ENCODE data around the gene PLAGL1.
"Not testable (repeated sequence)": the region's sequence is repeated elsewhere in the genome, so short reads cannot be mapped to it uniquely, and the experiment has no call there.

Gene PLAGL1

DNA sequence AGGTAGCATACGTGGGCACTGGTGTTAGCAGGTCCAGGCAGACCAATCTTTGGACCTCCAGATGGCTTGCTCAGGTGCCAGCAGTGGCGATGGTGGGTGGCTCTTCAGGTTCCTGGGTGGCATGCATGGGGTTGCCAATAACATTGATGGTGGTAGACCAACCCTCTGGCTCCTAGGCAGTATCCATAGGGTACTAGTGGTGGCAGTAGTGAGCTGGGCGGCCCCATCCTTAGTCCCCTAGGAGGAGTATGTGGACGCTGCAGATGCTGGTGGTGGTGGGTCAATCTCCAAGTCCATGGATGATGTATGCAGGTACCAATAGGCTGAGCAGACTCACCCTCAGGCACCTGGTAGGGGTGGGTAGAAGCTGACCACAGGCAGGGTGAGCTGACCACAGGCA lies 73.2 kb downstream of the PLAGL1 start:
- H3K36me3 ChIP-seq (ENCODE audit: insufficient read depth, low read length), result no peaks in the 10 kb centered on the region
- no peaks in the 10 kb centered on the region; the same call in 1 of the 2 replicates for H3K27me3 ChIP-seq (ENCODE audit: insufficient read depth, low read length)
- peaks cover 27% of the 10 kb centered on the region for H3K4me1 ChIP-seq (ENCODE audit: insufficient read depth, low read length)
- peaks cover 15% of the 10 kb centered on the region for H3K9me3 ChIP-seq (ENCODE audit: insufficient read depth, low read depth, low read length)
- no peak overlapping the region for H3K4me3 ChIP-seq (ENCODE audit: low read length)
- H3K27ac ChIP-seq (ENCODE audit: low read depth, low read length), result no peak overlapping the region
- H3K9ac ChIP-seq (ENCODE audit: low read depth, low read length), result no peak overlapping the region
- 95% methylated on average over 4 of the region's 4 CpGs for WGBS

DNA sequence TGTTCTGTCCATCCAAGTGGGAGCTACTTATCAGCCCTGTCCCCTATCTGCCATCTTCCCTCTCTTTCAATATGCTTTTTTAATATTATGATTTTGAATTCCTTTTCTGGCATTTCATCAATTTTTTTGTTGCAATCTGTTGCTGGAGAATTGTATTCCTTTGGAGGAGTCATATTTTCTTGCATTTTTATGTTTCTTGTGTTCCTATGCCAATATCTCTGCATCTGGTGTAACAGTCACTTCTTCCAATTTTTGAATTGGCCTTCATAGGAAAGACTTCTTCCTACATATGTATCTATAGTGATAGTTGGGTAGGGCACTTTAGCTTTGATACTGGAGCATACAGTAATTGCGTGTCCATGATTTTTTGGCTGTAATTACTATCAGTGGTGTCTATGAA lies 73.7 kb downstream of the PLAGL1 start:
- Histone ChIP-seq H3K27me3 (ENCODE audit: insufficient read depth, low read length) (no peaks in the 10 kb centered on the region; the same call in 1 of the 2 replicates), H3K9ac (ENCODE audit: low read depth, low read length) (no peak overlapping the region)
- 89% methylated on average over 1 of the region's 1 CpG for WGBS

DNA sequence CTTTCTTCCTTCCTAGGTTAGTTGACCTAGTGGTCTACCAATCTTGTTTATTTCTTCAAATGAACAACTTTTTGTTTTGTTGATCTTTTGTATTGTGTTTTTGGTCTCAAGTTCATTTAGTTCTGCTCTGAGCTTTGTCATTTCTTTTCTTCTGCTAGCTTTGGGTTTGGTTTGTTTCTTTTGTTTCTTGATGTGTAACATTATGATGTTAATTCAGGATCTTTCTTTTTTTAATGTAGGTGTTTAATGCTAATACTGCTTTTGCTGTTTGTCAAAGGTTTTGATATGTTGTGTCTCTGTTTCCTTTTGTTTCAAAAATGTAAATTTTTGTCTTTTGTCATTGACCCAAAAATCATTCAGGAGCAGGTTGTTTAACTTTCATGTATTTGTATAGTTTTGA lies 78.1 kb downstream of the PLAGL1 start:
- Histone ChIP-seq H3K27ac (ENCODE audit: low read depth, low read length) (peak overlapping the region; percentile 73; the same call in 1 of the 2 replicates), H3K4me3 (ENCODE audit: low read length) (no peak overlapping the region)

More for the DNA sequence above, 73.7 kb downstream of the PLAGL1 start:
- Histone ChIP-seq H3K4me1 (ENCODE audit: insufficient read depth, low read length) (peaks cover 27% of the 10 kb centered on the region), H3K36me3 (ENCODE audit: insufficient read depth, low read length) (no peaks in the 10 kb centered on the region), H3K9me3 (ENCODE audit: insufficient read depth, low read depth, low read length) (peaks cover 19% of the 10 kb centered on the region), H3K4me3 (ENCODE audit: low read length) (no peak overlapping the region), H3K27ac (ENCODE audit: low read depth, low read length) (no peak overlapping the region)

DNA sequence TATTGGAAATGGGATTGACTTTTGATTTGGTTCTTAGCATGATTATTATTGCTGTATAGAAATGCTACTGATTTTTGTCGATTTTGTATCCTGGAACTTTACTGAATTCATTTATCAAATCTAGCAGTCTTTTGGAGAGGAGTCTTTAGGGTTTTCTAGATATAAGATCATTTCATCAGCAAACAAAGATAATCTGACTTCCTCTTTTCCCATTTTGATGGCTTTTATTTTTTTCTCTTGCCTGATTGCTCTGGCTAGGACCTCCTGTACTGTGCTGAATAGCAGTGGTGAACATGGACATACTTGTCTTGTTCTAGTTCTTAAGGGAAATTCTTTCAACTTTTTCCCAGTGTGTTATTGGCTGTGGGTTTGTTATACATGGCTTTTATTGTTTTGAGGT lies 79.2 kb downstream of the PLAGL1 start:
- H3K36me3 ChIP-seq (ENCODE audit: insufficient read depth, low read length), result no peaks in the 10 kb centered on the region
- no peak overlapping the region for H3K4me3 ChIP-seq (ENCODE audit: low read length)
- no peaks in the 10 kb centered on the region for H3K4me1 ChIP-seq (ENCODE audit: insufficient read depth, low read length)
- WGBS, result 90% methylated on average over 1 of the region's 1 CpG
- no peaks in the 10 kb centered on the region for H3K27me3 ChIP-seq (ENCODE audit: insufficient read depth, low read length)
- H3K27ac ChIP-seq (ENCODE audit: low read depth, low read length), result no peak overlapping the region
- H3K9me3 ChIP-seq (ENCODE audit: insufficient read depth, low read depth, low read length), result peaks cover 27% of the 10 kb centered on the region
- H3K9ac ChIP-seq (ENCODE audit: low read depth, low read length), result no peak overlapping the region

More for the DNA sequence above, 78.1 kb downstream of the PLAGL1 start:
- H3K9ac ChIP-seq (ENCODE audit: low read depth, low read length), result no peak overlapping the region
- H3K9me3 ChIP-seq (ENCODE audit: insufficient read depth, low read depth, low read length), result peaks cover 27% of the 10 kb centered on the region
- no peaks in the 10 kb centered on the region for H3K36me3 ChIP-seq (ENCODE audit: insufficient read depth, low read length)
- no peaks in the 10 kb centered on the region for H3K4me1 ChIP-seq (ENCODE audit: insufficient read depth, low read length)
- no peaks in the 10 kb centered on the region for H3K27me3 ChIP-seq (ENCODE audit: insufficient read depth, low read length)

DNA sequence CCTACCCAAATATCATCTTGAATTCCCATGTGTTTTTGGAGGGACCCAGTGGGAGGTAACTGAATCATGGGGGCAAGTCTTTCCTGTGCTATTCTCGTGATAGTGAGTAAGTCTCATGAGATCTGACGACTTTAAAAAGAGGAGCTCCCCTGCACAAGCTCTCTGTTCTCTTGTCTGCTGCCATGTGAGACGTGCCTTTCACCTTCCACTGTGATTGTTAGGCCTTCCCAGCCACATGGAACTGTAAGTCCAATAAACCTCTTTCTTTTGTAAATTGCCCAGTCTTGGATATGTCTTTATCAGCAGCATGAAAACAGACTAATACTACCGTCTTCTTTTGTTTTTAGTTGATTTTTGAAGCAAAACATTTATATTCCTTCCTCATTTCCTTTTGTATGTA lies 91.0 kb downstream of the PLAGL1 start:
- H3K4me3 ChIP-seq (ENCODE audit: low read length); H3K27ac ChIP-seq (ENCODE audit: low read depth, low read length); H3K4me1 ChIP-seq (ENCODE audit: insufficient read depth, low read length); H3K9ac ChIP-seq (ENCODE audit: low read depth, low read length); H3K9me3 ChIP-seq (ENCODE audit: insufficient read depth, low read depth, low read length); H3K27me3 ChIP-seq (ENCODE audit: insufficient read depth, low read length); H3K36me3 ChIP-seq (ENCODE audit: insufficient read depth, low read length): not testable (repeated sequence)
- WGBS, result 89% methylated on average over 3 of the region's 4 CpGs

DNA sequence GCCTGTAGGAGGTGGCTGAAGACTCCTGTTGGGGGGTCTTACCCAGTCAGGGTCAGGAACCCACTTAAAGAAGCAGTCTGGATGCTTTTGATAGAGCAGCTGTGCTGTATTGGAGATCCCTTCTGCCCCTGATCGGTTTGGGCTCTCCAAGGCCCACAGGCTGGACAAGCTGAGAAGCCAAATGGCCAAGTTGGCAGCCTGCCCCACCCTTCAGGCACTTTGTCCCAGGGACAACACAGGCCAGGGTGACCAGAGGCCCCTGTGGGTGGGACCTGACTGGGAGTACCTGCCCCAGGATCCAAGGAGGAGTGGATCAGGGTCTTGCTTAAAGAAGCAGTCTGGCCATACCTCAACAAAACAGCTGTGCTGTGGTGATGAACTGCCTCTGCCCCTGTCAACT lies 95.4 kb downstream of the PLAGL1 start:
- 98% methylated on average over 1 of the region's 1 CpG for WGBS
- Histone ChIP-seq H3K4me3 (ENCODE audit: low read length) (no peak overlapping the region), H3K27me3 (ENCODE audit: insufficient read depth, low read length) (no peaks in the 10 kb centered on the region), H3K4me1 (ENCODE audit: insufficient read depth, low read length) (no peaks in the 10 kb centered on the region), H3K9ac (ENCODE audit: low read depth, low read length) (no peak overlapping the region), H3K9me3 (ENCODE audit: insufficient read depth, low read depth, low read length) (no peaks in the 10 kb centered on the region), H3K36me3 (ENCODE audit: insufficient read depth, low read length) (no peaks in the 10 kb centered on the region), H3K27ac (ENCODE audit: low read depth, low read length) (no peak overlapping the region)

DNA sequence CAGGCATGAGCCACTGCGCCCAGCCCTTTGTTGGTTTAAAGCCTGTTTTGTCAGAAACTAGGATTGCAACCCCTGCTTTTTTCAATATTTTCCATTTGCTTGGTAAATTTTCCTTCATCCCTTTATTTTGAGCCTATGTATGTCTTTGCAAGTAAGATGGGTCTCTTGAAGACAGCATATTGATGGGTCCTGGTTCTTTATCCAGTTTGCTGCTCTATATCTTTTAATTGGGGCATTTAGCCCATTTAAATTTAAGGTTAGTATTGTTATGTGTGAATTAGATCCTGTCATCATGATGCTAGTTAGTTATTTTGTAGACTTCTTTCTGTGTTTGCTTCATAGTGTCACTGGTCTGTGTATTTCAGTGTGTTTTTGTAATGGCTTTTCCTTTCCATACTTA lies 97.0 kb downstream of the PLAGL1 start:
- H3K36me3 ChIP-seq (ENCODE audit: insufficient read depth, low read length), result no peaks in the 10 kb centered on the region
- H3K9ac ChIP-seq (ENCODE audit: low read depth, low read length), result no peak overlapping the region
- H3K27ac ChIP-seq (ENCODE audit: low read depth, low read length), result no peak overlapping the region
- 100% methylated on average over 1 of the region's 1 CpG for WGBS
- H3K4me1 ChIP-seq (ENCODE audit: insufficient read depth, low read length), result no peaks in the 10 kb centered on the region
- no peak overlapping the region for H3K4me3 ChIP-seq (ENCODE audit: low read length)
- H3K9me3 ChIP-seq (ENCODE audit: insufficient read depth, low read depth, low read length), result no peaks in the 10 kb centered on the region
- H3K27me3 ChIP-seq (ENCODE audit: insufficient read depth, low read length), result no peaks in the 10 kb centered on the region

DNA sequence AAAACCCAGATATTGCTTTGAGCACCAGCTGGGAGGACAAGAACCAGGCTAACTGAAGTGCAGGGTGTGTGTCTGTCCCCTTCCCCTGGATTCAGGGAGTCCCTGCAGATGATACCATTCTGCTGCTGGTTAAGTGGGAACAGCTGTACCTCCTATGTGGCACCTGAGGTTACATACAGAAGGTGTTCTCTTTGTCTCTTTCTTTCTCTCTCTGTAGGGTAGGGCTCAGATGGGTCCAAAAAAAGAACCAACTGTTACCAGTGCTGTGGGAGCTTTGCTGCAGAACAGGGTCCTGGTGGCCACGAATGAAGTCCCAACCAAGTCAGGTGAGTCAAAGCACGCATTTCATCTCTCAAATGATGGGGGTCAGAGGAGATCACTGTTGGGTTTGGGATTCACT lies 105.2 kb downstream of the PLAGL1 start:
- no peak overlapping the region for H3K27ac ChIP-seq (ENCODE audit: low read depth, low read length)
- no peak overlapping the region for H3K4me3 ChIP-seq (ENCODE audit: low read length)
- H3K4me1 ChIP-seq (ENCODE audit: insufficient read depth, low read length), result no peaks in the 10 kb centered on the region

DNA sequence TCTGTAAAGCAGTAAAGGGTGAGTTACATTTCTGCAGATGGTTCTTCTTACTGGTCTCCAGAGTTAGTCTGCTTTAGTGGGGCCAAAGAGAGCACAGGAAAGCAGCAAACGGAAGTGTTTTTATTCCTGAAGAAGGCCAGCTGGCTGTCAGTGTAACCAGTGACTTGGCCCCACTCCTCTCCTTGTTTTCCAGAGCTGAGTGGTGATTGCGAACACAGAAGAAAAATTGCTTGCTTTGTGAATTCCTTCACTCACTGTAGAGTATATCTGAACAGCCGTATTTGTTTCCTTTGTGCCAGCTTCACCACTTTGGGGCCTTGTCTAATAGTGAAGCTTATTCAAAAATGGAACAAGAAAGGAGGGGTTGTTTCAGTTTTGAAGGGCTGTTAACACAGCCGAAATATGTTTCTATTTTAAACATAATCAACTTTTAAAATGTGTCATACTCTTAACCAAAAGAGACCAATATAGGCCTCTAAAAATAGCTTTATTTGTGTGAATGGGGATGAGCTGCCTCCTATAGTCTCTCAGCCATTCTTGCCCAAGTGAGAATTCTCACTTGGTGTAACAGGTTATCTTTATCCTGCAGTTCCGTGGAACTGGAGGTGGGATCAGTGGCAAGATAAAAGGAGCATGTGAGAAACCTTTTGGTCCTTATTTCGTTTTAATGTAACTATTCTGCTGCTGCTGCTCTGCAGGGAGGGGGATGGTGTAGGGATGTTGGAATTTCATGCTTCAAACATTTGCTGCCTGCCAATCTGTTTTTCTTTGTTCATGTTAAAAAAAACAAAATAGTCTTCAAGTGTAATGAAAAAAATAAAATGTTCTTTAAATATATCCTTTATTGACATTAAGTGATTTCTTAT lies 105.9 kb downstream of the PLAGL1 start:
- no peaks in the 10 kb centered on the region for H3K36me3 ChIP-seq (ENCODE audit: insufficient read depth, low read length)
- H3K4me3 ChIP-seq (ENCODE audit: low read length), result no peak overlapping the region
- no peaks in the 10 kb centered on the region for H3K9me3 ChIP-seq (ENCODE audit: insufficient read depth, low read depth, low read length)
- H3K27ac ChIP-seq (ENCODE audit: low read depth, low read length), result no peak overlapping the region
- H3K4me1 ChIP-seq (ENCODE audit: insufficient read depth, low read length), result no peaks in the 10 kb centered on the region
- no peaks in the 10 kb centered on the region for H3K27me3 ChIP-seq (ENCODE audit: insufficient read depth, low read length)
- WGBS, result 84% methylated on average over 5 of the region's 6 CpGs
- no peak overlapping the region for H3K9ac ChIP-seq (ENCODE audit: low read depth, low read length)

More for the DNA sequence above, 105.2 kb downstream of the PLAGL1 start:
- no peaks in the 10 kb centered on the region for H3K27me3 ChIP-seq (ENCODE audit: insufficient read depth, low read length)
- H3K9me3 ChIP-seq (ENCODE audit: insufficient read depth, low read depth, low read length), result no peaks in the 10 kb centered on the region
- 89% methylated on average over 2 of the region's 2 CpGs for WGBS
- no peak overlapping the region for H3K9ac ChIP-seq (ENCODE audit: low read depth, low read length)
- H3K36me3 ChIP-seq (ENCODE audit: insufficient read depth, low read length), result no peaks in the 10 kb centered on the region

DNA sequence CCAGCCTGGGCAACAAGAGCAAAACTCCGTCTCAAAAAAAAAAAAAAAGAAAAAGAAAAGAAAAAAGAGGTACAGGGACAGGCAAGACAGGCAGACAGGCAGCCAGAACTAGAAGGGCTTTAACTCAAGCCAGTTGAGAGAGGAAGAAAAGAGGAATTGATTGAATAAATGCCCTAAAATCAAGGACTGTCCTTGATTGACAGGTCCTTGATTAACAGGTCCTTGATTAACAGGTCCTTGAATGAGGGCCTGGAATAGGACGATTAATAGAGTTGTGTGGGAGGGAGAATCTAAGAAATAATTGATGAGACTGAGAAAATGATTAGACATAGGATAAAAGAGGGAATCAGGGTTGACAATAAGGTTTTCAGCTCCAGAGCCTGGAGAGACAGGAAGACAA lies 107.7 kb downstream of the PLAGL1 start:
- 90% methylated on average over 2 of the region's 2 CpGs for WGBS
- H3K4me3 ChIP-seq (ENCODE audit: low read length), result no peak overlapping the region
- 0 out of 2 replicates have a peak, but pooled peaks cover 6% of the 10 kb centered on the region for H3K4me1 ChIP-seq (ENCODE audit: insufficient read depth, low read length)
- H3K36me3 ChIP-seq (ENCODE audit: insufficient read depth, low read length), result no peaks in the 10 kb centered on the region
- no peaks in the 10 kb centered on the region for H3K27me3 ChIP-seq (ENCODE audit: insufficient read depth, low read length)
- H3K9ac ChIP-seq (ENCODE audit: low read depth, low read length), result no peak overlapping the region
- H3K9me3 ChIP-seq (ENCODE audit: insufficient read depth, low read depth, low read length), result no peaks in the 10 kb centered on the region
- no peak overlapping the region for H3K27ac ChIP-seq (ENCODE audit: low read depth, low read length)

DNA sequence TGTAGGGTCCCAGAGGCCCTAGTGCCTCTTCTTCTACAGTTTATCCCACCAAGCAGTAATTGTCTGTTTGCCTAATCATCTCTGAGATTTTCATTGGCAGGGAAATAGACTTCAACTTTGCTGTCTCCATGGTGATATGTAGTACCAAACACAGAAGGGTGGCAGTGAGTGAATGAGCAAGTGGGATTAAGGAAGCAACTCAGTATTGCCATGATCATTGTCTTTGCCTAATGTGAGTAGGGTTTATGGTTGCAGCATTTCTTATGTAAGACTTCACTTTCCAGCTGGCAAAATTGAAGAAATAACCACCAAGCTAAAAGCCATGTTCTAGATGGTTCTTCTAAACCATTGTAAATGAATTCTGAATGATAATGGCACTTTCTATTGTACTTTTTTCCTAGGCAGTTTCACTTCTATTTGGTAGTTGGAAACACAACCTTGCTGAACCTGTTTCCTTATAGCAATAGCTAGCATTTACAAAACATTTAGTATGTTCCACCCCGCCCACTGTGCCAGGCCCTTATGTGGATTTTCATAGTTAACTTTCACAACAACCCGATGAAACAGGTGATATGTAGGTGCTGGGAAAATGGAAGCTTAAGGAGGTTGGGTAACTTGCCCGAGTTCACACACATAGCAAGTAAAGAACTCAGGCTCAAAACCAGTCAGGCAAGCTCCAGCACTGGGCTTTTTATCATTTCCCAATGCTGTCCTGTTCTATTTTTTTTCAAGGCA lies 111.8 kb downstream of the PLAGL1 start:
- no peak overlapping the region for H3K4me3 ChIP-seq (ENCODE audit: low read length)
- no peaks in the 10 kb centered on the region for H3K36me3 ChIP-seq (ENCODE audit: insufficient read depth, low read length)
- no peaks in the 10 kb centered on the region for H3K9me3 ChIP-seq (ENCODE audit: insufficient read depth, low read depth, low read length)
- H3K9ac ChIP-seq (ENCODE audit: low read depth, low read length), result no peak overlapping the region
- H3K27me3 ChIP-seq (ENCODE audit: insufficient read depth, low read length), result no peaks in the 10 kb centered on the region
- 96% methylated on average over 3 of the region's 3 CpGs for WGBS
- 0 out of 2 replicates have a peak, but pooled peaks cover 6% of the 10 kb centered on the region for H3K4me1 ChIP-seq (ENCODE audit: insufficient read depth, low read length)
- no peak overlapping the region for H3K27ac ChIP-seq (ENCODE audit: low read depth, low read length)

Measured in HUES64 (cell line).